Right atrium auricular region (tissue), 2 donors: ENCODE results near the gene TP73. TPM values are rescaled to one million over a fixed set of nuclear protein-coding genes. Genes with fewer than 3 reads are reported as not detected.

Experiments used
- DNase-seq: peaks from one replicate; pipeline ENCODE4 v3.0.0-alpha.2; 2019; ENCODE audit warnings: low spot score
- H3K27ac ChIP-seq, 2 donors: fragments of 200-600 bp; sonication (generic); 1 replicate in 1 of 2; 2 replicates in 1 of 2; pipeline ENCODE4 v1.5.1; 2016 to 2019
- H3K27me3 ChIP-seq, 2 donors: fragments of 200-600 bp; sonication (generic); one replicate each; pipeline versions ENCODE4 v1.5.1 to v1.6.0; 2017 to 2019
- H3K36me3 ChIP-seq: fragments of 200-600 bp; sonication (generic); one replicate; pipeline ENCODE4 v1.5.1; 2016
- H3K4me1 ChIP-seq, 2 donors: fragments of 200-600 bp; sonication (generic); one replicate each; pipeline versions ENCODE4 v1.5.1 to v1.6.0; 2017 to 2019
- H3K4me3 ChIP-seq, 2 donors: fragments of 200-600 bp; sonication (generic); 1 replicate in 1 of 2; 2 replicates in 1 of 2; pipeline ENCODE4 v1.5.1; 2017 to 2019; ENCODE audit warnings: mild to moderate bottlenecking in 1 of 2, moderate library complexity in 1 of 2
- H3K9me3 ChIP-seq, 2 donors: fragments of 200-600 bp; sonication (generic); one replicate each; pipeline ENCODE4 v1.5.1; 2019
- CTCF ChIP-seq, 2 donors: fragments of 200-600 bp; sonication (generic); IDR thresholded peaks; one replicate each; pipeline ENCODE4 v1.5.1; 2019; ENCODE audit warnings: antibody characterized with exemption in 2 of 2
- total RNA-seq, 2 donors: library from RNA; depleted of rRNA; stranded (reverse); fragments of >200 nt; gene quantifications; one replicate each; pipeline ENCODE4 v1.1.0, GENCODE V29; 2016

The TP73 gene
- total RNA-seq, 2 donors from 2014 or later: 0.16 TPM; not detected in 1

GRCh38 chr1:3702990-3703728 lies 50.8 kb downstream of the TP73 start:
- Histone ChIP-seq H3K27ac (no peak overlapping the region), H3K9me3 (no peaks in the 10 kb centered on the region), H3K4me3 (no peak overlapping the region), H3K27me3 (no peaks in the 10 kb centered on the region), H3K36me3 (no peaks in the 10 kb centered on the region), H3K4me1 (no peaks in the 10 kb centered on the region)
- no peak for TF ChIP-seq CTCF (IDR thresholded peaks at IDR 0.05)
- no peak for DNase-seq

GRCh38 chr1:3703786-3704371 lies 51.6 kb downstream of the TP73 start:
- H3K27ac ChIP-seq: no peak overlapping the region
- peaks cover 0 to 3% of the 10 kb centered on the region in 2 donors for H3K27me3 ChIP-seq
- H3K36me3 ChIP-seq: no peaks in the 10 kb centered on the region
- H3K4me1 ChIP-seq: no peaks in the 10 kb centered on the region
- H3K4me3 ChIP-seq: no peak overlapping the region
- no peak for DNase-seq
- no peak for TF ChIP-seq CTCF (IDR thresholded peaks at IDR 0.05)
- H3K9me3 ChIP-seq: no peaks in the 10 kb centered on the region

- no peak overlapping the region for H3K27ac ChIP-seq
- H3K27me3 ChIP-seq: peaks cover 0 to 4% of the 10 kb centered on the region in 2 donors
- H3K9me3 ChIP-seq: no peaks in the 10 kb centered on the region
- no peaks in the 10 kb centered on the region for H3K4me1 ChIP-seq
- DNase-seq: no peak
- TF ChIP-seq CTCF (IDR thresholded peaks at IDR 0.05): no peak
- no peaks in the 10 kb centered on the region for H3K36me3 ChIP-seq
- H3K4me3 ChIP-seq: no peak overlapping the region
Measured at GRCh38 chr1:3705341-3705950, 53.1 kb downstream of the TP73 start.

- Histone ChIP-seq H3K4me3 (no peak overlapping the region), H3K4me1 (no peaks in the 10 kb centered on the region), H3K9me3 (no peaks in the 10 kb centered on the region), H3K36me3 (no peaks in the 10 kb centered on the region), H3K27me3 (peaks cover 0 to 4% of the 10 kb centered on the region in 2 donors), H3K27ac (no peak overlapping the region)
- TF ChIP-seq CTCF (IDR thresholded peaks at IDR 0.05): no peak
- no peak for DNase-seq
Measured at GRCh38 chr1:3706651-3707297, 54.5 kb downstream of the TP73 start.

GRCh38 chr1:3707298-3707938 lies 55.1 kb downstream of the TP73 start:
- no peaks in the 10 kb centered on the region for H3K9me3 ChIP-seq
- H3K36me3 ChIP-seq: no peaks in the 10 kb centered on the region
- H3K27me3 ChIP-seq: peaks cover 0 to 4% of the 10 kb centered on the region in 2 donors
- no peak for DNase-seq
- TF ChIP-seq CTCF (IDR thresholded peaks at IDR 0.05): no peak
- H3K27ac ChIP-seq: no peak overlapping the region
- H3K4me3 ChIP-seq: no peak overlapping the region
- no peaks in the 10 kb centered on the region for H3K4me1 ChIP-seq
